Measurements from ENCODE around the gene INTS1.
A peak's percentile ranks its signal among the peaks of the same experiment; 100 is the strongest.

INTS1 gene

DNA sequence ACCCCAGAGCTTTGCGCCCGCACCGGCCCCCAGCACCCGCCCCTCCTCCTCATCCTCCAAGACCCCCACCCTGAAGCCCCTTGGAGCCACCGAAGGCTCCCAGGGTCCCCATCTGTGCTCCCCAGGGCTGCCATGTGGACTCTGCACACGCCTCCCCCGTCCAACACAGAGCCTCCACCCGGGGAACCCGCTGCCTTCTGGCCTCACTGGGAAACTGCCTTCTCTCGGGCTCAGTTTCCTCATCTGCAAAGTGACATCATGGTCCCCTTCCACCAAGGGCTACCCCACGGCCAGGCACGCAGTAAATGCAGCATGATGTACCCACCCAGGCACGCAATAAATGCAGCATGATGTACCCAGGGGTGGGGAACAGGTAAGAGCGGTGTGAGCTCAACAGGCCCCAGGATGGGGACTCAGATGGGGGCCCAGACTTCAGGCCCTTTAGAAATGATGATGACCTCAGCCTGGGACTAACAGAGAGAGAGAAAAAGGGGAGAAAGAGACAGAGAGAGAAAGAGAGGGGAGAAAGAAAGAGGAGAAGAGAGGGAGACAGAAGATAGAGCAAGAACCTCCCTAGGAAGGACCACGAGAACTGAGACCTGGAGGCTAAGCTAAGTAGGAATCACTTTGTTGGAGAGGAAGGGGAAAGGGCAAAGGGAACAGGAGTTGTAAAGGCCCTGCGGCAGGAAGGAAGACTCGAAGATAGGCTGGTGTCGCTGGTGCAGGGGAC is 42.4 kb downstream of the INTS1 start:
- no peak for DNase-seq (ENCODE audit: low read depth)
- TF ChIP-seq, protein P1, sequence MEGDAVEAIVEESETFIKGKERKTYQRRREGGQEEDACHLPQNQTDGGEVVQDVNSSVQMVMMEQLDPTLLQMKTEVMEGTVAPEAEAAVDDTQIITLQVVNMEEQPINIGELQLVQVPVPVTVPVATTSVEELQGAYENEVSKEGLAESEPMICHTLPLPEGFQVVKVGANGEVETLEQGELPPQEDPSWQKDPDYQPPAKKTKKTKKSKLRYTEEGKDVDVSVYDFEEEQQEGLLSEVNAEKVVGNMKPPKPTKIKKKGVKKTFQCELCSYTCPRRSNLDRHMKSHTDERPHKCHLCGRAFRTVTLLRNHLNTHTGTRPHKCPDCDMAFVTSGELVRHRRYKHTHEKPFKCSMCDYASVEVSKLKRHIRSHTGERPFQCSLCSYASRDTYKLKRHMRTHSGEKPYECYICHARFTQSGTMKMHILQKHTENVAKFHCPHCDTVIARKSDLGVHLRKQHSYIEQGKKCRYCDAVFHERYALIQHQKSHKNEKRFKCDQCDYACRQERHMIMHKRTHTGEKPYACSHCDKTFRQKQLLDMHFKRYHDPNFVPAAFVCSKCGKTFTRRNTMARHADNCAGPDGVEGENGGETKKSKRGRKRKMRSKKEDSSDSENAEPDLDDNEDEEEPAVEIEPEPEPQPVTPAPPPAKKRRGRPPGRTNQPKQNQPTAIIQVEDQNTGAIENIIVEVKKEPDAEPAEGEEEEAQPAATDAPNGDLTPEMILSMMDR (conservative IDR thresholded peaks at IDR 0.05; ENCODE audit: low read depth, low read length) = no peak
- H3K4me3 ChIP-seq (ENCODE audit: low read length) = no peak overlapping the region

DNA sequence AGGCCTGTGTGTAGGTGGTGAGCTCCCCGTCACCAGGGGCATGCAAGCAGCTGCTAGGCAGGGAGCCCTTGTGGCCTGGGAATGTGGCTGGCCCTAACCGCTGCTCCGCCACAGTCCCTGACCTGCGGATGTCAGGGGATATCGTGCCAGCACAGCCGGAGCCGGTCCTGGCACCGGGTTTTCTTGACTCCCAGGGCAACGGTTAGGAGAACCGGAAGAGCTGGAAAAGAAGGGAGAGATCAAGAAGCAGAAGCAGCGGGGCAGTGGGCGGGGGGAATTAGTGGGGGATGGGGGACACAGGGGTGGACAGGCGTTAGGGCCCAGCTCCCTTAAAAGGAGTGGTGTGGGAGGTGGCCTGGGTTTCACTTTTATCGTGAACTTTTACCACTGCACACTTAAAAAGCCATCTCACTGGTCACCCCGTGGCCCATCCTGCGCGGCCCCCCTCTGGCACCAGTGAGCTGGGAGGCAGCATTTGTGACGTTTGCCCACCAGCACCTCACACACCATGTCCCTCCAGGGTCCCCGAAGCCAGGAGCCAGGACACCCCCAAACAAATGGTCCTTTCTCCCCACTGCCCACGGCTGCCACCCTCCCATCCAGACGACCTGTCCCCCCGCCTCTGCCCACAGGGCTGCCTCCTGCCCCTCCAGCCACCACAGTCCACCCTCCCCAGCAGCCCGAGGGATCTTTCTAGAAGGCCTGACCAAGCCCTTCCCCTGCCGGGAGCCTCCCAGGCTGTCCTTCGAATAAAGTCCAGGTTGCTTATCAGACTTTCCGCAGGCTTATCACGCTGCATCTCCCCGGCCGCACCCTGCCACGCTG is 43.2 kb downstream of the INTS1 start:
- no peak overlapping the region for H3K4me3 ChIP-seq (ENCODE audit: low read length)

DNA sequence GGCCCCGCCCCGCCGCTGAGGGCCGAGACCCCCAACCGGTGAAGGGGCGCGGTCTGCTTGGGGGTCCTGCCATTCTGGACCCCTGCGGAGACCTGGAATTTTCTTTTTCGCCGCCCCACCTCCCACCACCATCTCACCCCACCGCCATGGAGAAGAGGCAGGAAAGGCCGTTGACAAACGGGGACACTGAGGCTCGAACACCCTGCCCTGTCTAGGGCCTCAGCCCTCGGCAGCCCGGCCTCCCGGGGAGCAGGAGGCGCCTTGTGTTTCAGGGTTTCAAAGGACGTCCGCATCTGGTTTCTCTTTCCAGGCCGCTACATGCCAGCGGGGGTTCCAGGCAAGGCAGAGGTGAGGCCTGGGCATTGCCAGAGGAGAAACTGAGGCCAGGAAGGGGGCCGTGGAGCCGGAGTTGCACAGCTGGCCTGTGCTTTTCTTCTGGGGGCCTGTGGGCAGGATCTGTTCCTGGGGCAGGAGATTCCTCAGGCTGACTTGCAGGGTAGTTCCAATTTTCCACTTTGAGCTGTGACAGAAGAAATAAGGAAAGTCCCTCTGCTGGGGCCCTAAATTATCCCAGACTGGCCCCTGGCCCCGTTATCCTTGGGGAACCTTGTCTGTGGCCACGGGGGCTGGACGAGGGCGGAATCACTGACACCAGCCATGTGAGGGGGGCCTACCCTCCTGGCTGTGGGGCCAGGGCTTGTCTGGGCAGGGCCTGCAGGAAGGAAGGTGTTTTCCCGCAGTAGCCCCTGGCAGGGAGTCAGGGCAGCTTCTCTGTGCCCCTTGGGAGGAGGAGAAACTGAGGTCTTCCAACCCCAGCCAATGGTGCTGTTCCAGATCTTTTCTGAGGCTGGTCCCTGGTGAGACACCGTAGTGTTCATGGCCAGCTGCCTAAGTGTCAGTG is 44.0 kb downstream of the INTS1 start:
- no peak for DNase-seq (ENCODE audit: low read depth)
- TF ChIP-seq, protein P1 (conservative IDR thresholded peaks at IDR 0.05; ENCODE audit: low read depth, low read length) = no peak
- peak overlapping the region; percentile 45 for H3K4me3 ChIP-seq (ENCODE audit: low read length)

More for the DNA sequence above, 43.2 kb downstream of the INTS1 start:
- no peak for DNase-seq (ENCODE audit: low read depth)
- TF ChIP-seq, protein P1 (conservative IDR thresholded peaks at IDR 0.05; ENCODE audit: low read depth, low read length) = no peak

DNA sequence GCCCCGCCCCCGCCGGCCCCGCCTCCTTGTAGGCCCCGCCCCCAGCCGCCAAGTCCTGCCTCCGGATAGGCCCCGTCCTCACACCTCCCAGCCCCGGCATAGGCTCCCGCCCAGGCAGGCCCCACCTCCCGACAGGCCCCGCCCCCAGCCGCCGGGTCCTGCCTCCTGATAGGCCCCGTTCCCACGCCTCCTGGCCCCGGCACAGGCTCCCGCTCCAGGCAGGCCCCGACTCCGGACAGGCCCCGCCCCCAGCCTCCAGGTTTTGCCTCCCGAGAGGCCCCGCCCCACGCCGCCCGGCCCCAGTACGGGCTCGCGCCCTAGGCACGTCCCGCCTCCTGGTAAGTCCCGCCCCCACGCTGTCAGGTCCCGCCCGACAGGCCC is 44.7 kb downstream of the INTS1 start:
- H3K4me3 ChIP-seq (ENCODE audit: low read length) = peak overlapping the region; percentile 77
- TF ChIP-seq, protein P1 (conservative IDR thresholded peaks at IDR 0.05; ENCODE audit: low read depth, low read length) = no peak
- peak; percentile 88 for DNase-seq (ENCODE audit: low read depth)

DNA sequence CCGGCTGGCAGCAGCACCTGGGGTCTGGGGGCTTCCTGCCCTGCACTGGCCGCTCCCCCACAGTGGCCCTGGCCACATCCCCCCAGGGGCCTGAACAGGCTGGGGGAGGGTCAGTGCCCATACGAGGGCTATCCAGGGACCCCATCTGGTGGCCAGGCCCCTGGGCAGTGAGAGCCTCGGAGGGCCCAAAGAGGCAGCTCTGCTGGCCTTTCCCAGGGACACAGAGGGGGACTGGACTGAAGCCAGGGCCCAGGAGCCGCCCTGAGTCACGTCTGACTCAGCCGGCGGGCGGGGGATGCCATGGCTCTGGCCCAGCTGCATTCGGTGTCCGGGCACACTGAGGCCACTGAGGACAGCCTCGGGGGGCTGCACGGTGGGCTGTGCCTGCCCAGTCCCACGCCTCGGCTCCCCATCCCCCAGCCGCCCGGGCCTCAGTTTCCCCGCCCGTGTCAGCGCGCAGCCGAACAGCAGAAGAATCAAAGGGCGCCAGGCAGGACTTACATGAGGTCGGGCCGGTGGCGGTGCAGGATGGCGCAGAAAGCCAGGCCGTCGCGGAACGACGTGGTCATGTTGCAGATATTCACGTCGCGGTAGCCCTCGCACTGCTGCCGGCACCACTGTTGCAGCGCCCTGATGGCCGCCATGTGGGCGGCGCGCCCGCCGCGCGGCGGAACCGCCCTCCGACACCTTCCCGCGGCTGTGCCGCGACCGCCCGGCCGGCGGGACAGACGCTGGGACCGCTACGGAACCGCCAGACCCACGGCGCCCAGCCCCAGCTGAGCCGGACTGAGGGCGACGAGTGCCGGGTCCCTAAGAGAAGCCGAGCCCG is 45.3 kb downstream of the INTS1 start, which contains the start of gene MICALL2:
TSS of gene MICALL2 (minus strand) at position 788 of the 829 bp plus-strand sequence. CDS start at position 644, 144 bp downstream.
- DNase-seq (ENCODE audit: low read depth) = peak; percentile 54
- TF ChIP-seq, protein P1 (conservative IDR thresholded peaks at IDR 0.05; ENCODE audit: low read depth, low read length) = no peak
- H3K4me3 ChIP-seq (ENCODE audit: low read length) = peak within 1 kb of the TSS; percentile 77

Data from retinal pigment epithelial cell (primary cell).